ENCODE data around the gene CRTAC1. TPM values are rescaled to one million over a fixed set of nuclear protein-coding genes. Genes with fewer than 3 reads are reported as not detected.

The CRTAC1 gene
- total RNA-seq, 2 experiments from 2014 or later: not detected

- H3K9me3 Mint-ChIP-seq (ENCODE audit: insufficient read depth): no peaks in the 10 kb centered on the region
- ChIA-PET POLR2A (interaction anchor here (0.7 kb wide), 1 partner anchor 9 kb away, joined by 5 read pairs; no protein-coding TSS in a partner anchor), CTCF (no interaction called here)
- peaks cover 5% of the 10 kb centered on the region for H3K4me1 Mint-ChIP-seq (ENCODE audit: low read depth)
- H3K4me3 Mint-ChIP-seq: no peak overlapping the region
- no peaks in the 10 kb centered on the region for H3K36me3 Mint-ChIP-seq (ENCODE audit: low read depth)
- peaks cover 7% of the 10 kb centered on the region for H3K27me3 Mint-ChIP-seq (ENCODE audit: low read depth)
- no peak overlapping the region for H3K27ac Mint-ChIP-seq
- ATAC-seq (no peak), DNase-seq (no peak)
Measured at GRCh38 chr10:98001736-98002135, 28.7 kb downstream of the CRTAC1 start.

DNA sequence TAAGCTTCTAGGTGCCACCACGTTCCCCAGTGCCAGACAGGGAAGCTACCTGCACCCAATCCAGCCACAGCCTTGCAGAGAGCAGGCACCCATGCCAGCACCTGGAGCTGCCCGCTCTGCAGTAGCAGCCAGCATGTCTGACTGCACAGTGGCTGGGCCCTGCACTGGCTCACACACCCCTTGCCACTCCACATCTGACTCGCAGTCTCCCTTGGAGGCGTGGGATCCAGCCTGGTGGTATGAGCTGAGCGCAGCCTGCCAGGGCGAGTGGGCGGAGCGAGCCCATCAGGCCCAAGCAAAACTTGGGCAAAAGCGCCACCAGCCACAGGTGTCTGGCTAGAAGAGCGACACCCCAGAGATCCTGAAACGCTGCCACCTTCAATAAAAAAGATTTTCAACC is 30.1 kb downstream of the CRTAC1 start:
- ChIA-PET POLR2A (no interaction called here), CTCF (no interaction called here)
- H3K4me3 Mint-ChIP-seq: no peak overlapping the region

DNA sequence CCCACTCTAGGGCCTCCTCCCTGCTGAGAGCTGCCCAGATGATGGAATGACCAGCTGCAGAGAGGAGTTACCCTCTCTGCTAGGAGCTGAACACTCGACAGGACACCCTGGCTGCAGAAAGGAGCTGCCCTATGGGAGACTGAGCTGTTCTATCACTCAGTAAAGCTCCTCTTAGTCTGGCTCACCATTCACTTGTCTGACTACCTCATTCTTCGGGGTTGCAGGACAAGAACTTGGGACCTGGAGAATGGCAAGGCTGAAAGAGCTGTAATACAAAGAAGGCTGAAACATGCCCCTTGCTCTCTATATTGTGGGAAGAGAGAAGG is 30.5 kb downstream of the CRTAC1 start:
- POLR2A ChIA-PET: no interaction called here

More for the DNA sequence above, 30.1 kb downstream of the CRTAC1 start:
- no peak overlapping the region for H3K27ac Mint-ChIP-seq
- no peaks in the 10 kb centered on the region for H3K4me1 Mint-ChIP-seq (ENCODE audit: low read depth)
- ATAC-seq (no peak), DNase-seq (no peak)
- H3K27me3 Mint-ChIP-seq (ENCODE audit: low read depth): no peaks in the 10 kb centered on the region
- H3K36me3 Mint-ChIP-seq (ENCODE audit: low read depth): no peaks in the 10 kb centered on the region
- no peaks in the 10 kb centered on the region for H3K9me3 Mint-ChIP-seq (ENCODE audit: insufficient read depth)

GRCh38 chr10:97999066-97999922 is 31.1 kb downstream of the CRTAC1 start:
- Mint-ChIP-seq H3K4me3 (no peak overlapping the region), H3K36me3 (ENCODE audit: low read depth) (no peaks in the 10 kb centered on the region), H3K9me3 (ENCODE audit: insufficient read depth) (no peaks in the 10 kb centered on the region), H3K27ac (no peak overlapping the region), H3K27me3 (ENCODE audit: low read depth) (no peaks in the 10 kb centered on the region), H3K4me1 (ENCODE audit: low read depth) (no peaks in the 10 kb centered on the region)
- ChIA-PET POLR2A (no interaction called here), CTCF (no interaction called here)
- no peak for DNase-seq
- no peak for ATAC-seq

More for the DNA sequence above, 30.5 kb downstream of the CRTAC1 start:
- Mint-ChIP-seq H3K27ac (no peak overlapping the region), H3K36me3 (ENCODE audit: low read depth) (no peaks in the 10 kb centered on the region), H3K27me3 (ENCODE audit: low read depth) (no peaks in the 10 kb centered on the region), H3K4me3 (no peak overlapping the region), H3K9me3 (ENCODE audit: insufficient read depth) (no peaks in the 10 kb centered on the region), H3K4me1 (ENCODE audit: low read depth) (no peaks in the 10 kb centered on the region)
- ATAC-seq (no peak), DNase-seq (no peak)
- CTCF ChIA-PET: no interaction called here

DNA sequence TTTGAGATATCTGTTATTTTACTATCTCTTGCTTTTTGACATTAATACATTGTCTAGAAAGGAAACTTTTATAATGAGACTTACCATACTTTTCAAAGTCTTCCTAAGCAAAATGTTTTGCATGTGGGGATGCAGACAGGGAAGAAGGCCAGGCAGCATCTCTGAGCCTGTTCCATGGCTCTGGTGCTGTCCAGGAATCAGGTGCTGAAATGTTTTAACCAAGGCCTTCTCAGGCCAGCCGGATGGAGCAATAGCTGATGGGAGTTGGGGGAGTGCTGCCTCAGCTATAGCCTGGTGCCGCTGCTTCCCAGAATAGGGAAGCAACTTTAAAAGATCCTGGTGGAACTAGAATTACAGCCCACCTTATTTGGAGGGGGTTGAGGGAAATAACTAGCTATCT is 38.5 kb downstream of the CRTAC1 start:
- ATAC-seq: no peak
- no peak for DNase-seq
- Mint-ChIP-seq H3K27ac (no peak overlapping the region), H3K9me3 (ENCODE audit: insufficient read depth) (no peaks in the 10 kb centered on the region), H3K27me3 (ENCODE audit: low read depth) (peaks cover 3% of the 10 kb centered on the region), H3K36me3 (ENCODE audit: low read depth) (no peaks in the 10 kb centered on the region), H3K4me3 (no peak overlapping the region), H3K4me1 (ENCODE audit: low read depth) (no peaks in the 10 kb centered on the region)
- ChIA-PET CTCF (interaction anchor here (0.9 to 1.8 kb wide), 2 partner anchors 22 to 77 kb away, joined by 3 to 6 read pairs; no protein-coding TSS in a partner anchor), POLR2A (no interaction called here)

- DNase-seq (no peak), ATAC-seq (no peak)
- H3K4me1 Mint-ChIP-seq (ENCODE audit: low read depth): peaks cover 4% of the 10 kb centered on the region
- no peaks in the 10 kb centered on the region for H3K36me3 Mint-ChIP-seq (ENCODE audit: low read depth)
- ChIA-PET POLR2A (no interaction called here), CTCF (interaction anchor here (1.0 kb wide), 1 partner anchor 60 kb away, joined by 3 read pairs; no protein-coding TSS in a partner anchor)
- peaks cover 29% of the 10 kb centered on the region for H3K27me3 Mint-ChIP-seq (ENCODE audit: low read depth)
- H3K27ac Mint-ChIP-seq: no peak overlapping the region
- H3K9me3 Mint-ChIP-seq (ENCODE audit: insufficient read depth): no peaks in the 10 kb centered on the region
- H3K4me3 Mint-ChIP-seq: no peak overlapping the region
Measured at GRCh38 chr10:97981816-97982215, 48.6 kb downstream of the CRTAC1 start.

DNA sequence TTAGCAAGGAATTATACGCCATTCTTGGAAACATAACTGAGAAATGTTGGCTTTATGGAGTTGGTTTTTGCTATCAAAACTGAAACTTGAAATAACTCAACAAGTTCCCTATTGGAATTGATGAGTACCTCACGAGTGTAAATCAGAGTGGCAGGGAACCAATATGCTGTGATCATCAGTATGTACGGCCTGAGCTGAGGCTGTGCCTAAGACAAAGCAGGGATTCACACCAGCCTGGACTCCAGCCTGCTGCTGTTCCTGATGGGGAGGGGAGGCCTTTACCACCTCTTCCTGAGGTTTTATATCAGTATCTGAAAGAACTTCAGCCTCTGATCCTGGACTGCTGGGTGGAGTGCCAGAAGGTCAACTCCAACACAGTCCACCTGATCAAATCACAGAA is 52.7 kb downstream of the CRTAC1 start:
- POLR2A ChIA-PET: no interaction called here
- H3K4me1 Mint-ChIP-seq (ENCODE audit: low read depth): peaks cover 4% of the 10 kb centered on the region
- no peaks in the 10 kb centered on the region for H3K9me3 Mint-ChIP-seq (ENCODE audit: insufficient read depth)
- no peak overlapping the region for H3K27ac Mint-ChIP-seq
- peaks cover 39% of the 10 kb centered on the region for H3K27me3 Mint-ChIP-seq (ENCODE audit: low read depth)
- H3K4me3 Mint-ChIP-seq: no peak overlapping the region
- ATAC-seq: no peak
- CTCF ChIA-PET: no interaction called here
- no peaks in the 10 kb centered on the region for H3K36me3 Mint-ChIP-seq (ENCODE audit: low read depth)
- no peak for DNase-seq

DNA sequence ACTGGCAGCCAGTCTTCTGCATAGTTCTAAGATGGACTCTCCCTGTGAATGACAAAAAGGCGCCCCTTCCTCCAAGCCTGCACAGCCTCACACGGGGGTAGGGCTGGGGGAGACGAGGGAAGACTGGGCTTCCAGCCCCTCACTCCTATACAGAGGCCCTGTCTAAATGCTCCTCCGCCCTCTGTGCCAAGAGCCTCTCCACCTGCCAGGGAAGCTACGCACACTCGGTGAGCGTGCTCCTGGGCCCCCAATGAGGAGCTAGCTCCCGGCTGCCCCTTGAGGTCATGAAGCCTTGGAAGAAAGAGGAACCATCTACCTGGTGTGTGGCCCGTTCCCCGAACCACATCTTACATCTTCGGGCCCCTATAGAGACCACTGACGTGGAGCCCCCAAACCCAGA is 54.8 kb downstream of the CRTAC1 start:
- ChIA-PET CTCF (no interaction called here), POLR2A (no interaction called here)
- Mint-ChIP-seq H3K27ac (no peak overlapping the region), H3K4me1 (ENCODE audit: low read depth) (no peaks in the 10 kb centered on the region), H3K36me3 (ENCODE audit: low read depth) (no peaks in the 10 kb centered on the region), H3K27me3 (ENCODE audit: low read depth) (peaks cover 30% of the 10 kb centered on the region), H3K4me3 (no peak overlapping the region), H3K9me3 (ENCODE audit: insufficient read depth) (no peaks in the 10 kb centered on the region)
- DNase-seq (no peak), ATAC-seq (no peak)

GRCh38 chr10:97974526-97975525 is 55.6 kb downstream of the CRTAC1 start:
- POLR2A ChIA-PET: no interaction called here
- no peak for ATAC-seq
- Mint-ChIP-seq H3K27me3 (ENCODE audit: low read depth) (peaks cover 33% of the 10 kb centered on the region), H3K36me3 (ENCODE audit: low read depth) (no peaks in the 10 kb centered on the region), H3K9me3 (ENCODE audit: insufficient read depth) (no peaks in the 10 kb centered on the region), H3K4me3 (no peak overlapping the region), H3K4me1 (ENCODE audit: low read depth) (no peaks in the 10 kb centered on the region), H3K27ac (no peak overlapping the region)
- no peak for DNase-seq
- CTCF ChIA-PET: no interaction called here

- no peaks in the 10 kb centered on the region for H3K4me1 Mint-ChIP-seq (ENCODE audit: low read depth)
- H3K27me3 Mint-ChIP-seq (ENCODE audit: low read depth): peaks cover 36% of the 10 kb centered on the region
- no peak overlapping the region for H3K4me3 Mint-ChIP-seq
Measured at GRCh38 chr10:97974100-97974499, 56.3 kb downstream of the CRTAC1 start.

DNA sequence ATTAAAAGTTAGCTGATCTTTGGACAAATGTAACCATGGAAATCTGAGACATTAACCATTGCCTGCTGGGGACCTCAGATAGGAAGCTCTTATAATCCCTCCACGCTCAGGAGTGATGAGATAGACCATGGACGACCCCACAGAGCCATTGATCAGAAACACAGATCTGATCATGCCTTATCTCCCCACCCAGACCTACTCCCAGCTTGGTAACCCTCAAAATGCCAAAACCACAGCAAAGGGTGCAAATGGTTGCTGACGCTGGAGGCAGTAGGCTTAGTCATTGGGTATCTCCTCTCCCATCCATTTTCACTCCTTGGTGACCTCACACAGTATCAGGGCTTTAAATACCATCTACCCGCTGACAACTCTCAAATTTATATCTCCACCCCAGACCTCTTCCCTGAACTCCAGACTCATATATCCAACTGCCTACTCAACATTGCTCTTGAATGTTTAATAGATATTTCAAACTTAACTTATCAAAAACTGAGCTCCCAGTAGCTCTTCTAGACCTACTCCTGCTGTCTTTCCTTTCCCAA is 60.8 kb downstream of the CRTAC1 start:
- Mint-ChIP-seq H3K9me3 (ENCODE audit: insufficient read depth) (no peaks in the 10 kb centered on the region), H3K4me1 (ENCODE audit: low read depth) (no peaks in the 10 kb centered on the region), H3K4me3 (no peak overlapping the region), H3K27me3 (ENCODE audit: low read depth) (peaks cover 35% of the 10 kb centered on the region), H3K36me3 (ENCODE audit: low read depth) (no peaks in the 10 kb centered on the region), H3K27ac (no peak overlapping the region)
- DNase-seq: no peak
- ChIA-PET POLR2A (no interaction called here), CTCF (interaction anchor here (1.1 kb wide), 2 partner anchors 22 to 55 kb away, joined by 3 read pairs; no protein-coding TSS in a partner anchor)
- no peak for ATAC-seq

More at GRCh38 chr10:97974100-97974499, 56.3 kb downstream of the CRTAC1 start:
- POLR2A ChIA-PET: no interaction called here
- DNase-seq (no peak), ATAC-seq (no peak)
- CTCF ChIA-PET: no interaction called here
- Mint-ChIP-seq H3K36me3 (ENCODE audit: low read depth) (no peaks in the 10 kb centered on the region), H3K9me3 (ENCODE audit: insufficient read depth) (no peaks in the 10 kb centered on the region), H3K27ac (no peak overlapping the region)

DNA sequence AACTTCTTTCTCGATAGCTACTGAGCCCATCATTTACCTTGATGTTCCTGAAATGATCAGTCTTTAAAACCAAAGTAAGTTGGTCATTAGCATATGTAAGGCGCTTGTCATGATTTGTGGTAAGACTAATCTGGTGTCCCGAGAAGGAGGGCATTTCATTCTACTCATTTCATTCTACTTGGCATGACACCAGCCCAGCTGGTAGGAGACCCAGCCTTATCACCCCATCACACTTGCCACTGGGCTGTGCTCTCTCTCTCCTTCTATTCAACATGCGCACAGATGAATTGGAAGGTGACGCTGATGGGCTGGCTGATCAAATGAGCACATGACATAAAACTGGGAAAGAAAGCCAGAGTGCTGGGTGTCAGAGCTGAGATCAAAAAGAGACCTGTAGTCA is 65.7 kb downstream of the CRTAC1 start:
- Mint-ChIP-seq H3K27ac (no peak overlapping the region), H3K36me3 (ENCODE audit: low read depth) (no peaks in the 10 kb centered on the region), H3K27me3 (ENCODE audit: low read depth) (peaks cover 15% of the 10 kb centered on the region), H3K9me3 (ENCODE audit: insufficient read depth) (no peaks in the 10 kb centered on the region), H3K4me3 (no peak overlapping the region), H3K4me1 (ENCODE audit: low read depth) (no peaks in the 10 kb centered on the region)
- ChIA-PET POLR2A (no interaction called here), CTCF (no interaction called here)
- ATAC-seq (no peak), DNase-seq (no peak)

Measured in activated CD8-positive, alpha-beta T cell treated with anti-CD3 and anti-CD28 coated beads, Interleukin-2, amount 10 ng/mL, durations not matched to agents 7 days and 5 days (primary cell).